IMR-90 (cell line): Measurements from ENCODE around the gene IGF1R. TPM values are rescaled to one million over a fixed set of nuclear protein-coding genes. Genes with fewer than 3 reads are reported as not detected.

ENCODE experiments used
- ATAC-seq: fragments of 200-7000 bp; cut with Tn5 transposase; 2 replicates; pipeline ENCODE4 v1.9.1; 2020; ENCODE audit warnings: low read depth, mild to moderate bottlenecking, moderate library complexity
- BruUV-seq: library from RNA; stranded (reverse); fragments of 400-500 nt; replicated peaks from 2 replicates; lab custom pipeline; 2021; lab: Mats Ljungman, UMichigan
- CTCF ChIA-PET: fragments of 300-600 bp; formaldehyde crosslinking; extraction: SDS; loops from one replicate; lab custom pipeline; 2021; ENCODE audit warnings: antibody characterized with exemption; lab: Yijun Ruan, JAX
- POLR2A ChIA-PET: fragments of 300-600 bp; sonication (Branson Sonifier 250); formaldehyde crosslinking; loops from one replicate; lab custom pipeline; 2022; ENCODE audit warnings: antibody characterized with exemption; ENCODE audit not compliant: unreplicated experiment; lab: Charles Lee
- DNase-seq: peaks from one replicate; pipeline ENCODE4 v3.0.0; 2013
- H2AFZ ChIP-seq: replicated peaks from 2 replicates; pipeline ENCODE3; 2013; ENCODE audit warnings: low read length, mild to moderate bottlenecking; ENCODE audit not compliant: poor library complexity
- H2AK5ac ChIP-seq: 2 replicates; pipeline ENCODE4 v1.6.1; 2013; ENCODE audit warnings: low read depth, low read length, inconsistent platforms
- H2AK9ac ChIP-seq: replicated peaks from 2 replicates; pipeline ENCODE3; 2013; ENCODE audit warnings: mild to moderate bottlenecking, low read depth, low read length, moderate library complexity; ENCODE audit not compliant: poor library complexity
- H2BK120ac ChIP-seq: 2 replicates; pipeline ENCODE4 v1.6.1; 2013; ENCODE audit warnings: low read depth, low read length, inconsistent platforms
- H2BK15ac ChIP-seq: 3 replicates; pipeline ENCODE4 v1.6.1; 2013; ENCODE audit warnings: low read depth, low read length, inconsistent platforms
- H2BK20ac ChIP-seq: 2 replicates; pipeline ENCODE4 v1.6.1; 2013; ENCODE audit warnings: low read depth, mild to moderate bottlenecking, inconsistent platforms, low read length, moderate library complexity
- H2BK5ac ChIP-seq: 2 replicates; pipeline ENCODE4 v1.6.1; 2013; ENCODE audit warnings: mild to moderate bottlenecking, low read depth, low read length, inconsistent platforms; ENCODE audit not compliant: poor library complexity, severe bottlenecking
- H3K14ac ChIP-seq: replicated peaks from 2 replicates; pipeline ENCODE4 v1.6.1; 2013; ENCODE audit warnings: low read depth, low read length, inconsistent platforms
- H3K18ac ChIP-seq: 2 replicates; pipeline ENCODE4 v1.6.1; 2013; ENCODE audit warnings: low read depth, low read length, control low read depth
- H3K23ac ChIP-seq: 2 replicates; pipeline ENCODE4 v1.6.1; 2013; ENCODE audit warnings: low read depth, low read length, inconsistent platforms
- H3K27ac ChIP-seq: 2 replicates; pipeline ENCODE4 v1.5.1; 2013; ENCODE audit warnings: mild to moderate bottlenecking, control low read depth, low read length; ENCODE audit not compliant: insufficient read depth
- H3K27me3 ChIP-seq: 2 replicates; pipeline ENCODE4 v1.6.1; 2013; ENCODE audit warnings: low read length; ENCODE audit not compliant: control insufficient read depth, insufficient read depth
- H3K36me3 ChIP-seq: 2 replicates; pipeline ENCODE4 v1.6.1; 2013; ENCODE audit warnings: low read length, mixed read lengths; ENCODE audit not compliant: control insufficient read depth, insufficient read depth
- H3K4ac ChIP-seq: 2 replicates; pipeline ENCODE4 v1.6.1; 2013; ENCODE audit warnings: low read depth, low read length, inconsistent platforms
- H3K4me1 ChIP-seq: 2 replicates; pipeline ENCODE4 v1.6.1; 2013; ENCODE audit warnings: low read length, mixed read lengths; ENCODE audit not compliant: control insufficient read depth, insufficient read depth
- H3K4me2 ChIP-seq: 2 replicates; pipeline ENCODE4 v1.6.1; 2013; ENCODE audit warnings: low read depth, mild to moderate bottlenecking, control low read depth, low read length, moderate library complexity
- H3K4me3 ChIP-seq: 2 replicates; pipeline ENCODE4 v1.5.1; 2013; ENCODE audit warnings: low read depth, mild to moderate bottlenecking, control low read depth, low read length, moderate library complexity; ENCODE audit not compliant: insufficient read depth
- H3K56ac ChIP-seq: 2 replicates; pipeline ENCODE4 v1.6.1; 2013; ENCODE audit warnings: low read length, inconsistent platforms; ENCODE audit not compliant: insufficient read depth; ENCODE audit errors: extremely low read depth
- H3K79me1 ChIP-seq, 2 experiments: 2 replicates each; pipeline ENCODE4 v1.6.1; 2013; ENCODE audit warnings: low read length in 2 of 2, inconsistent platforms in 1 of 2, low read depth in 1 of 2
- H3K9ac ChIP-seq: 2 replicates; pipeline ENCODE4 v1.6.1; 2013; ENCODE audit warnings: low read depth, low read length, control low read depth
- H3K9me1 ChIP-seq: 2 replicates; pipeline ENCODE4 v1.6.1; 2013; ENCODE audit warnings: low read length, inconsistent platforms; ENCODE audit not compliant: insufficient read depth
- H3K9me3 ChIP-seq: 2 replicates; pipeline ENCODE4 v1.6.1; 2013; ENCODE audit warnings: low read length; ENCODE audit not compliant: control insufficient read depth, insufficient read depth
- H4K20me1 ChIP-seq: 2 replicates; pipeline ENCODE4 v1.6.1; 2013; ENCODE audit warnings: low read length, inconsistent platforms; ENCODE audit not compliant: insufficient read depth
- H4K5ac ChIP-seq: 2 replicates; pipeline ENCODE4 v1.6.1; 2013; ENCODE audit warnings: mild to moderate bottlenecking, low read depth, low read length, control low read depth
- H4K8ac ChIP-seq, 2 experiments: 2 replicates each; pipeline ENCODE4 v1.6.1; 2013; ENCODE audit warnings: low read depth in 2 of 2, low read length in 2 of 2, control low read depth in 1 of 2, inconsistent platforms in 1 of 2
- H4K91ac ChIP-seq: 2 replicates; pipeline ENCODE4 v1.6.1; 2013; ENCODE audit warnings: low read depth, low read length, inconsistent platforms; ENCODE audit not compliant: insufficient read depth
- MAZ ChIP-seq: IDR thresholded peaks from 2 replicates; pipeline ENCODE4 v1.6.1; 2012; ENCODE audit warnings: low read depth, mild to moderate bottlenecking, low read length, improper control_type of control experiment, moderate library complexity, borderline replicate concordance
- RCOR1 ChIP-seq: IDR thresholded peaks from 2 replicates; pipeline ENCODE4 v1.6.1; 2012; ENCODE audit warnings: mild to moderate bottlenecking, low read length, improper control_type of control experiment; ENCODE audit not compliant: insufficient replicate concordance
- RFX5 ChIP-seq: IDR thresholded peaks from 2 replicates; pipeline ENCODE4 v1.8.0; 2012; ENCODE audit warnings: low read depth, mild to moderate bottlenecking, low read length, moderate library complexity
- WGBS, 2 experiments: methylation state at CpG; one replicate each; pipeline versions ENCODE4 v1.1.5 to v1.1.7; 2013; ENCODE audit warnings: missing lambda C conversion rate in 2 of 2; ENCODE audit not compliant: insufficient read length in 1 of 2; ENCODE audit errors: extremely low coverage in 2 of 2; 5-methylcytosine and 5-hydroxymethylcytosine counted together
- dilution Hi-C: fragments of 300-500 bp; cut with HindIII; formaldehyde crosslinking; loops from one replicate; pipeline ENCODE4 v1.14.3; 2018; ENCODE audit warnings: low sequenced_read_pairs; ENCODE audit not compliant: unreplicated experiment
- in situ Hi-C: fragments of 300-500 bp; cut with MboI; formaldehyde crosslinking; loops from 3 replicates; pipeline ENCODE4 v1.14.3; 2019; ENCODE audit warnings: low sequenced_read_pairs, inconsistent platforms, mixed read lengths
- intact Hi-C: fragments of 100-400 bp; cut with micrococcal nuclease; formaldehyde crosslinking; loops from 2 replicates; pipeline ENCODE4 v1.10.0; 2022
- polyA plus RNA-seq, 3 experiments: library from polyadenylated mRNA; depleted of rRNA; stranded (reverse); fragments of >200 nt; gene quantifications; 2 replicates each; pipeline ENCODE4 v1.2.3, GENCODE V29; 2012; ENCODE audit warnings: low replicate concordance in 1 of 3
- total RNA-seq: library from RNA; depleted of rRNA; stranded (reverse); fragments of >200 nt; gene quantifications from 2 replicates; pipeline ENCODE4 v1.2.3, GENCODE V29; 2012
- TF ChIP-seq, protein P1 (sequence below): conservative IDR thresholded peaks from 2 replicates; pipeline ENCODE4 v1.5.1; 2012; ENCODE audit warnings: mild to moderate bottlenecking, low read depth, low read length, improper control_type of control experiment

Gene IGF1R
- total and polyA plus RNA-seq, 2 of the 4 experiments (the other 2 are of a cell fraction): 24.0 to 24.9 TPM

DNA sequence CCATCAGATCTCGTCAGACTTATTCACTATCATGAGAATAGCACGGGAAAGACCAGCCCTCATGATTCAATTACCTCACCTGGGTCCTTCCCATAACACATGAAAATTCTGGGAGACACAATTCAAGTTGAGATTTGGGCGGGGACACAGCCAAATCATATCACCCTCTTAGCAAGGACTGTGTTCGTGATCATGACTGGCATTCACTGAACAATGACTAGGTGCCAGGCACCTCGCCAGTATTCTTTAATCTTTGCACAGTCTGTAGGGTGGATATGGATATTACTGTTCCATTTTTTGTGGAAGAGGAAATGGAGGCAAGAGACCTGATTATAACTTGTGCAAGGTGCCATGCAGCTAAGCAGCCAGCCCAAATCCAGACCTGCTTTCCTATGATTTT is 77.5 kb downstream of the IGF1R start:
- in situ Hi-C loops (no loop called here), dilution Hi-C loops (no loop called here), intact Hi-C loops (loop anchor here (5.0 kb wide), 3 partner anchors 54 to 176 kb away; no protein-coding TSS in a partner anchor)
- Histone ChIP-seq H2BK120ac (peak overlapping the region; percentile 67), H3K27ac (no peak overlapping the region), H3K23ac (peak overlapping the region; percentile 67), H3K4me2 (no peak overlapping the region), H4K20me1 (peaks cover 59% of the 10 kb centered on the region), H4K91ac (peak overlapping the region; percentile 70), H4K5ac (no peak overlapping the region), H2BK20ac (peak overlapping the region; percentile 88; the same call in 1 of the 2 replicates), H3K56ac (no peak overlapping the region), H4K8ac (peak overlapping the region; percentile 16 to 42; a peak in 2 of 4 replicates), H2BK15ac (peak overlapping the region; percentile 86; the same call in 1 of the 3 replicates), H3K9me3 (no peaks in the 10 kb centered on the region), H3K79me1 (peaks cover 28 to 76% of the 10 kb centered on the region in 2 experiments), H3K4me1 (peaks cover 42% of the 10 kb centered on the region), H3K4me3 (no peak overlapping the region), H2BK5ac (peak overlapping the region; percentile 40), H2AFZ (no peak overlapping the region), H3K4ac (peak overlapping the region; percentile 71), H3K9ac (no peak overlapping the region), H3K9me1 (peaks cover 43% of the 10 kb centered on the region), H3K36me3 (no peaks in the 10 kb centered on the region), H3K27me3 (no peaks in the 10 kb centered on the region), H2AK5ac (peak overlapping the region; percentile 74), H3K14ac (peak overlapping the region; percentile 69), H2AK9ac (no peak overlapping the region), H3K18ac (no peak overlapping the region)
- no TSS peak for BruUV-seq
- no CpG with 5 or more reads among the region's 5 CpGs for WGBS, 2 experiments
- ChIA-PET POLR2A (no interaction called here), CTCF (no interaction called here)
- ATAC-seq: no peak
- no peak for DNase-seq
- TF ChIP-seq MAZ (no peak), RFX5 (no peak), RCOR1 (no peak)
- TF ChIP-seq, protein P1, sequence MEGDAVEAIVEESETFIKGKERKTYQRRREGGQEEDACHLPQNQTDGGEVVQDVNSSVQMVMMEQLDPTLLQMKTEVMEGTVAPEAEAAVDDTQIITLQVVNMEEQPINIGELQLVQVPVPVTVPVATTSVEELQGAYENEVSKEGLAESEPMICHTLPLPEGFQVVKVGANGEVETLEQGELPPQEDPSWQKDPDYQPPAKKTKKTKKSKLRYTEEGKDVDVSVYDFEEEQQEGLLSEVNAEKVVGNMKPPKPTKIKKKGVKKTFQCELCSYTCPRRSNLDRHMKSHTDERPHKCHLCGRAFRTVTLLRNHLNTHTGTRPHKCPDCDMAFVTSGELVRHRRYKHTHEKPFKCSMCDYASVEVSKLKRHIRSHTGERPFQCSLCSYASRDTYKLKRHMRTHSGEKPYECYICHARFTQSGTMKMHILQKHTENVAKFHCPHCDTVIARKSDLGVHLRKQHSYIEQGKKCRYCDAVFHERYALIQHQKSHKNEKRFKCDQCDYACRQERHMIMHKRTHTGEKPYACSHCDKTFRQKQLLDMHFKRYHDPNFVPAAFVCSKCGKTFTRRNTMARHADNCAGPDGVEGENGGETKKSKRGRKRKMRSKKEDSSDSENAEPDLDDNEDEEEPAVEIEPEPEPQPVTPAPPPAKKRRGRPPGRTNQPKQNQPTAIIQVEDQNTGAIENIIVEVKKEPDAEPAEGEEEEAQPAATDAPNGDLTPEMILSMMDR: no peak
